Esophagus squamous epithelium (tissue), 4 donors: ENCODE data around the gene KBTBD12.

Experiments
- CTCF ChIP-seq, 6 experiments: fragments of 450-650 bp in 4 of 6; fragments of 200-600 bp in 2 of 6; sonication (generic) in 2 of 6; IDR thresholded peaks; one replicate each; pipeline ENCODE4 v1.5.1; 2016 to 2019; ENCODE audit warnings: antibody characterized with exemption in 6 of 6, mild to moderate bottlenecking in 4 of 6, moderate library complexity in 4 of 6
- POLR2A ChIP-seq, 4 donors: fragments of 450-650 bp; IDR thresholded peaks; one replicate each; pipeline ENCODE4 v1.6.1; 2017; ENCODE audit warnings: antibody characterized with exemption in 4 of 4, mild to moderate bottlenecking in 4 of 4, moderate library complexity in 3 of 4

- TF ChIP-seq POLR2A (IDR thresholded peaks at IDR 0.05) (no peak), CTCF (IDR thresholded peaks at IDR 0.05) (no peak)
Measured at GRCh38 chr3:127997016-127997415, 82.0 kb downstream of the KBTBD12 start.
